ENCODE data around the gene MRPL40. TPM values are rescaled to one million over a fixed set of nuclear protein-coding genes. Genes with fewer than 3 reads are reported as not detected.
"Not testable (repeated sequence)": the region's sequence is repeated elsewhere in the genome, so short reads cannot be mapped to it uniquely, and the experiment has no call there.

MRPL40 gene
- total RNA-seq, 1 experiment from 2014 or later = 40.1 TPM

DNA sequence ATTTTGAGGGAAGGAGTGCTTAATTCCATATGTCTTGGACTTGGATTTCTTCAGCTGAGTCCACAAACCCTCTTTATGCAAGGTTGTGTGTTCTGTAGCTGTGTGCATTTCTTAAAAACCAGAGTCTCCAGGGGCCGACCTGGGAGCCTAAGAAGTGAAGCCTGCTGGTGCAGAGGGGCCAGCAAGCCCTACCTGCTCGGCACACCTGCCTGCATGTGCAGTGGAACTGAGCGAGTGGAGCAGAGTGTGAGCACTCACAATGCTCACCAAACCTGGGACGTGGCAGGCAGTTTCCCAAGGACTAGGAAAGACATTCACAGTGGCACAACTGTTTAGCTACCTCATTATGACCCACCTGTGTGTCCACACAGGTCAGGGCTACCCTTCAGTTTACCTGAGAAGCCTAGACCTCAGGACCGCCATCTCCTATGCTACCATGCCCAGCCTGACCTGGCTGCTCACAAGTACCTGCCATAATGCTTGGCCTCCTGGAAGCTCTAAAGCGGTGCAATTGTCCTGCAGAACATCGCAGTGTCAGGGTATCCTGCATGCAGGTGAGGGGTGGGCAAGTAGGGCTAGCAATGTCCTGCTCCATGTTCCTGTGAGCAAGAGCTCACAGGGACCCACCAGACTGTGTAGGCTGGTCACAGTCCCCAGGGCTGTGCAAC is 11.3 kb downstream of the MRPL40 start:
- H3K9me3 ChIP-seq (ENCODE audit: control insufficient read depth in 1 of 2, insufficient read depth in 1 of 2, low read depth in 1 of 2, low read length in 2 of 2) = no peaks in the 10 kb centered on the region
- DNase-seq (ENCODE audit: low read depth, low spot score) = no peak

DNA sequence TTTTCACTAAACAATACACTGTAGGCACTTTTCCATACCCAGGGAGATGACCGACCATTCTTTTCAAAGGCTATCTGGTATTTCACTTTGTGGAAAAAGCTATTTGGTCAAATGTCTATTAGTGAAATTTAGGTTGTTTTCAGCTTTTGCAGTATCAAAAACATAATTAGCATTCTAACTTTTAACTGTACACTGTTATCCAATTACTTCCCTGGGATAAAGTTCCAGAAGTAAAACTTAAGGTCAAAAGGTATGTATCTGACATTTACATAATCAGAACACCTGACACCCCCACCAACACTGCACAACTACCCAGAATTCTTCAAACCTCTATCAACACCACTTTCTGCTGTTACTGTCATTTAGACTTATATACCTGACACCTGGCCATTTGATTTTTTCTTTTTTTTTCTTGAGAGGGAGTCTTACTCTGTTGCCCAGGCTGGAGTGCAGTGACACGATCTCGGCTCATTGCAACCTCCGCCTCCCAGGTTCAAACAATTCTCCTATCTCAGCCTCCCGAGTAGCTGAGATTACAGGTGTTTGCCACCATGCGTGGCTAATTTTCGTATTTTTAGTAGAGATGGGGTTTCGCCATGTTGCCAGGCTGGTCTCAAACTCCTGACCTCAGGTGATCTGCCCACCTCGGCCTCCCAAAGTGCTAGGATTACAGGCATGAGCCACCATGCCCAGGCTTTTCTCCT is 13.1 kb downstream of the MRPL40 start:
- H3K36me3 ChIP-seq (ENCODE audit: control insufficient read depth in 1 of 2, insufficient read depth in 2 of 2, low read length in 2 of 2) = peaks cover 7 to 20% of the 10 kb centered on the region in 2 experiments; a peak in 3 of 4 replicates
- peaks cover 15 to 16% of the 10 kb centered on the region in 2 experiments for H3K4me1 ChIP-seq (ENCODE audit: control insufficient read depth in 1 of 2, insufficient read depth in 2 of 2, low read length in 2 of 2)
- H3K4me2 ChIP-seq (ENCODE audit: low read length); H3K27ac ChIP-seq (ENCODE audit: low read depth, low read length); H3K27me3 ChIP-seq (ENCODE audit: insufficient read depth, low read length); H3K9ac ChIP-seq (ENCODE audit: low read length); H3K9me3 ChIP-seq (ENCODE audit: control insufficient read depth in 1 of 2, insufficient read depth in 1 of 2, low read depth in 1 of 2, low read length in 2 of 2); DNase-seq (ENCODE audit: low read depth, low spot score); intact Hi-C loops (cut with micrococcal nuclease); H4K20me1 ChIP-seq (ENCODE audit: insufficient read depth); ATAC-seq; RAD21 ChIA-PET (ENCODE audit: low non-redundant PET in 1 of 2, low total read pairs in 2 of 2, uncharacterized antibody in 2 of 2, unreplicated experiment in 2 of 2); H3K4me3 ChIP-seq (replicated peaks in 1 of 2; ENCODE audit: low read depth in 1 of 2, low read length in 2 of 2); BruUV-seq (replicated peaks); H3K9me2 ChIP-seq (ENCODE audit: insufficient read depth); H2AFZ ChIP-seq (ENCODE audit: low read depth, low read length, poor library complexity, severe bottlenecking): not testable (repeated sequence)
- ChIA-PET POLR2A (interaction anchor here (1.3 to 1.5 kb wide), 2 partner anchors 12 to 34 kb away, joined by 3 to 4 read pairs; partner anchors contain the start of gene CDC45), CTCF (interaction anchor here (0.6 kb wide), 1 partner anchor 280 kb away, joined by 3 read pairs; no protein-coding TSS in a partner anchor)
- H3K79me2 ChIP-seq (ENCODE audit: insufficient read depth, low read length) = peaks cover 58% of the 10 kb centered on the region

More for the DNA sequence above, 11.3 kb downstream of the MRPL40 start:
- ChIA-PET POLR2A (interaction anchor here (1.4 to 1.5 kb wide), 2 partner anchors 8 to 12 kb away, joined by 3 to 5 read pairs; partner anchors contain the start of genes HIRA and MRPL40), RAD21 (ENCODE audit: low non-redundant PET in 1 of 2, low total read pairs in 2 of 2, uncharacterized antibody in 2 of 2, unreplicated experiment in 2 of 2) (no interaction called here), CTCF (no interaction called here)
- H3K4me1 ChIP-seq (ENCODE audit: control insufficient read depth in 1 of 2, insufficient read depth in 2 of 2, low read length in 2 of 2) = peaks cover 15 to 16% of the 10 kb centered on the region in 2 experiments
- H3K9ac ChIP-seq (ENCODE audit: low read length) = no peak overlapping the region
- peaks cover 58% of the 10 kb centered on the region for H3K79me2 ChIP-seq (ENCODE audit: insufficient read depth, low read length)
- no peak for ATAC-seq
- no peak overlapping the region for H3K27ac ChIP-seq (ENCODE audit: low read depth, low read length)
- no peaks in the 10 kb centered on the region for H3K9me2 ChIP-seq (ENCODE audit: insufficient read depth)
- intact Hi-C loops (cut with micrococcal nuclease) = no loop called here
- peaks cover 3 to 20% of the 10 kb centered on the region in 2 experiments; a peak in 3 of 4 replicates for H3K36me3 ChIP-seq (ENCODE audit: control insufficient read depth in 1 of 2, insufficient read depth in 2 of 2, low read length in 2 of 2)
- no TSS peak for BruUV-seq (replicated peaks)
- no peak overlapping the region for H3K4me3 ChIP-seq (replicated peaks in 1 of 2; ENCODE audit: low read depth in 1 of 2, low read length in 2 of 2)
- no peak overlapping the region for H3K4me2 ChIP-seq (ENCODE audit: low read length)
- peaks cover 3% of the 10 kb centered on the region; the same call in 1 of the 2 replicates for H4K20me1 ChIP-seq (ENCODE audit: insufficient read depth)
- TF ChIP-seq, protein P1, sequence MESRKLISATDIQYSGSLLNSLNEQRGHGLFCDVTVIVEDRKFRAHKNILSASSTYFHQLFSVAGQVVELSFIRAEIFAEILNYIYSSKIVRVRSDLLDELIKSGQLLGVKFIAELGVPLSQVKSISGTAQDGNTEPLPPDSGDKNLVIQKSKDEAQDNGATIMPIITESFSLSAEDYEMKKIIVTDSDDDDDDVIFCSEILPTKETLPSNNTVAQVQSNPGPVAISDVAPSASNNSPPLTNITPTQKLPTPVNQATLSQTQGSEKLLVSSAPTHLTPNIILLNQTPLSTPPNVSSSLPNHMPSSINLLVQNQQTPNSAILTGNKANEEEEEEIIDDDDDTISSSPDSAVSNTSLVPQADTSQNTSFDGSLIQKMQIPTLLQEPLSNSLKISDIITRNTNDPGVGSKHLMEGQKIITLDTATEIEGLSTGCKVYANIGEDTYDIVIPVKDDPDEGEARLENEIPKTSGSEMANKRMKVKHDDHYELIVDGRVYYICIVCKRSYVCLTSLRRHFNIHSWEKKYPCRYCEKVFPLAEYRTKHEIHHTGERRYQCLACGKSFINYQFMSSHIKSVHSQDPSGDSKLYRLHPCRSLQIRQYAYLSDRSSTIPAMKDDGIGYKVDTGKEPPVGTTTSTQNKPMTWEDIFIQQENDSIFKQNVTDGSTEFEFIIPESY (IDR thresholded peaks at IDR 0.05; ENCODE audit: extremely low read depth, insufficient replicate concordance, low read length) = no peak
- no peaks in the 10 kb centered on the region for H3K27me3 ChIP-seq (ENCODE audit: insufficient read depth, low read length)
- no peak overlapping the region for H2AFZ ChIP-seq (ENCODE audit: low read depth, low read length, poor library complexity, severe bottlenecking)
